Activated CD4-positive, alpha-beta memory T cell treated with anti-CD3 and anti-CD28 coated beads, Interleukin-2, amount 10 ng/mL, durations not matched to agents 7 days and 5 days (primary cell): Measurements from ENCODE around the gene SNAI3. TPM values are rescaled to one million over a fixed set of nuclear protein-coding genes. Genes with fewer than 3 reads are reported as not detected.

Experiments
- CTCF ChIA-PET: fragments of 350-600 bp; sonication (Branson Sonifier 250); formaldehyde crosslinking; loops from one replicate; lab custom pipeline; 2021; ENCODE audit warnings: antibody characterized with exemption, inconsistent platforms; lab: Charles Lee
- POLR2A ChIA-PET: fragments of 350-600 bp; sonication (Branson Sonifier 250); formaldehyde crosslinking; loops from one replicate; lab custom pipeline; 2021; ENCODE audit warnings: antibody characterized with exemption; lab: Charles Lee
- DNase-seq: peaks from one replicate; pipeline ENCODE4 v3.0.0-alpha.2; 2020
- H3K27ac Mint-ChIP-seq: one replicate; pipeline ENCODE4 v1.8.0; 2021; ENCODE audit warnings: mild to moderate bottlenecking, mixed read lengths
- H3K27me3 Mint-ChIP-seq: one replicate; pipeline ENCODE4 v1.8.0; 2021; ENCODE audit warnings: mixed read lengths
- H3K36me3 Mint-ChIP-seq: one replicate; pipeline ENCODE4 v1.8.0; 2021; ENCODE audit warnings: low read depth, mixed read lengths
- H3K4me1 Mint-ChIP-seq: one replicate; pipeline ENCODE4 v1.8.0; 2021; ENCODE audit warnings: mixed read lengths
- H3K4me3 Mint-ChIP-seq: one replicate; pipeline ENCODE4 v1.8.0; 2021; ENCODE audit warnings: mild to moderate bottlenecking, mixed read lengths
- H3K9me3 Mint-ChIP-seq: one replicate; pipeline ENCODE4 v1.8.0; 2021; ENCODE audit warnings: mixed read lengths
- total RNA-seq, 2 experiments: library from RNA; stranded (reverse); gene quantifications; one replicate each; pipeline ENCODE4 v1.2.3, GENCODE V29; 2021

SNAI3 gene
- total RNA-seq, 2 experiments from 2014 or later: 16.5 to 16.6 TPM

- CTCF ChIA-PET: no interaction called here
- Mint-ChIP-seq H3K4me1 (peaks cover 8% of the 10 kb centered on the region), H3K27ac (no peak overlapping the region), H3K36me3 (peaks cover 49% of the 10 kb centered on the region), H3K4me3 (no peak overlapping the region), H3K9me3 (no peaks in the 10 kb centered on the region), H3K27me3 (no peaks in the 10 kb centered on the region)
- POLR2A ChIA-PET: no interaction called here
- no peak for DNase-seq
Observed at GRCh38 chr16:88726981-88727380, 40.7 kb upstream of the SNAI3 start.

GRCh38 chr16:88726408-88726749 lies 40.1 kb upstream of the SNAI3 start:
- CTCF ChIA-PET: no interaction called here
- Mint-ChIP-seq H3K27me3 (no peaks in the 10 kb centered on the region), H3K9me3 (no peaks in the 10 kb centered on the region)

GRCh38 chr16:88725609-88726407 lies 39.5 kb upstream of the SNAI3 start:
- peaks cover 40% of the 10 kb centered on the region for H3K36me3 Mint-ChIP-seq
- H3K4me3 Mint-ChIP-seq: no peak overlapping the region
- H3K27me3 Mint-ChIP-seq: no peaks in the 10 kb centered on the region
- H3K4me1 Mint-ChIP-seq: peaks cover 1% of the 10 kb centered on the region
- no peaks in the 10 kb centered on the region for H3K9me3 Mint-ChIP-seq
- ChIA-PET CTCF (no interaction called here), POLR2A (no interaction called here)
- H3K27ac Mint-ChIP-seq: no peak overlapping the region
- no peak for DNase-seq

More at GRCh38 chr16:88726408-88726749, 40.1 kb upstream of the SNAI3 start:
- Mint-ChIP-seq H3K27ac (no peak overlapping the region), H3K4me3 (no peak overlapping the region), H3K4me1 (peaks cover 6% of the 10 kb centered on the region), H3K36me3 (peaks cover 46% of the 10 kb centered on the region)
- POLR2A ChIA-PET: no interaction called here
- DNase-seq: no peak

- Mint-ChIP-seq H3K4me1 (peaks cover 1% of the 10 kb centered on the region), H3K9me3 (no peaks in the 10 kb centered on the region), H3K27me3 (no peaks in the 10 kb centered on the region), H3K36me3 (peaks cover 41% of the 10 kb centered on the region), H3K27ac (no peak overlapping the region), H3K4me3 (no peak overlapping the region)
- ChIA-PET CTCF (interaction anchor here (1.0 kb wide), 1 partner anchor 62 kb away, joined by 3 read pairs; no protein-coding TSS in a partner anchor), POLR2A (no interaction called here)
- no peak for DNase-seq
Observed at GRCh38 chr16:88724855-88725555, 38.7 kb upstream of the SNAI3 start.

GRCh38 chr16:88723911-88724310 lies 37.6 kb upstream of the SNAI3 start:
- CTCF ChIA-PET: interaction anchor here (1.0 kb wide), 1 partner anchor 63 kb away, joined by 3 read pairs; no protein-coding TSS in a partner anchor
- DNase-seq: no peak
- Mint-ChIP-seq H3K9me3 (no peaks in the 10 kb centered on the region), H3K4me1 (no peaks in the 10 kb centered on the region), H3K27me3 (no peaks in the 10 kb centered on the region), H3K4me3 (no peak overlapping the region), H3K36me3 (peaks cover 47% of the 10 kb centered on the region), H3K27ac (no peak overlapping the region)
- POLR2A ChIA-PET: interaction anchor here (0.5 kb wide), 1 partner anchor 78 kb away, joined by 3 read pairs; no protein-coding TSS in a partner anchor

- no peak for DNase-seq
- Mint-ChIP-seq H3K36me3 (peaks cover 51% of the 10 kb centered on the region), H3K4me3 (no peak overlapping the region), H3K9me3 (no peaks in the 10 kb centered on the region), H3K4me1 (peaks cover 2% of the 10 kb centered on the region), H3K27me3 (no peaks in the 10 kb centered on the region), H3K27ac (no peak overlapping the region)
- POLR2A ChIA-PET: interaction anchor here (0.5 kb wide), 1 partner anchor 78 kb away, joined by 3 read pairs; no protein-coding TSS in a partner anchor
- CTCF ChIA-PET: no interaction called here
Observed at GRCh38 chr16:88723507-88723887, 37.2 kb upstream of the SNAI3 start.

- no peaks in the 10 kb centered on the region for H3K9me3 Mint-ChIP-seq
- POLR2A ChIA-PET: interaction anchor here (1.3 to 1.7 kb wide), 2 partner anchors 16 to 18 kb away, joined by 3 to 6 read pairs; no protein-coding TSS in a partner anchor
Observed at GRCh38 chr16:88722784-88723506, 36.6 kb upstream of the SNAI3 start.

GRCh38 chr16:88721815-88722755 lies 35.8 kb upstream of the SNAI3 start:
- Mint-ChIP-seq H3K4me3 (no peak overlapping the region), H3K36me3 (peaks cover 57% of the 10 kb centered on the region), H3K27me3 (no peaks in the 10 kb centered on the region), H3K27ac (no peak overlapping the region), H3K9me3 (no peaks in the 10 kb centered on the region), H3K4me1 (peaks cover 8% of the 10 kb centered on the region)
- POLR2A ChIA-PET: interaction anchor here (1.0 to 1.7 kb wide), 3 partner anchors 15 to 72 kb away, joined by 3 to 6 read pairs (median 3); no protein-coding TSS in a partner anchor
- CTCF ChIA-PET: interaction anchor here (3.2 kb wide), 1 partner anchor 15 kb away, joined by 9 read pairs; no protein-coding TSS in a partner anchor
- no peak for DNase-seq

More at GRCh38 chr16:88722784-88723506, 36.6 kb upstream of the SNAI3 start:
- CTCF ChIA-PET: no interaction called here
- peaks cover 56% of the 10 kb centered on the region for H3K36me3 Mint-ChIP-seq
- H3K27me3 Mint-ChIP-seq: no peaks in the 10 kb centered on the region
- peaks cover 7% of the 10 kb centered on the region for H3K4me1 Mint-ChIP-seq
- DNase-seq: no peak
- no peak overlapping the region for H3K27ac Mint-ChIP-seq
- no peak overlapping the region for H3K4me3 Mint-ChIP-seq

- ChIA-PET POLR2A (interaction anchor here (0.7 to 1.7 kb wide), 4 partner anchors 14 to 71 kb away, joined by 3 to 6 read pairs (median 3); no protein-coding TSS in a partner anchor), CTCF (interaction anchor here (3.2 kb wide), 1 partner anchor 16 kb away, joined by 9 read pairs; no protein-coding TSS in a partner anchor)
- Mint-ChIP-seq H3K27ac (no peak overlapping the region), H3K36me3 (peaks cover 61% of the 10 kb centered on the region), H3K4me1 (peaks cover 8% of the 10 kb centered on the region), H3K4me3 (no peak overlapping the region), H3K27me3 (no peaks in the 10 kb centered on the region), H3K9me3 (no peaks in the 10 kb centered on the region)
- DNase-seq: no peak
Observed at GRCh38 chr16:88721236-88721635, 34.9 kb upstream of the SNAI3 start.

GRCh38 chr16:88720396-88720970 lies 34.2 kb upstream of the SNAI3 start:
- Mint-ChIP-seq H3K4me1 (peaks cover 8% of the 10 kb centered on the region), H3K9me3 (no peaks in the 10 kb centered on the region), H3K27ac (no peak overlapping the region), H3K4me3 (no peak overlapping the region), H3K27me3 (no peaks in the 10 kb centered on the region), H3K36me3 (peaks cover 61% of the 10 kb centered on the region)
- DNase-seq: no peak
- ChIA-PET POLR2A (interaction anchor here (0.7 to 1.0 kb wide), 2 partner anchors 16 to 24 kb away, joined by 3 read pairs; no protein-coding TSS in a partner anchor), CTCF (interaction anchor here (3.2 kb wide), 1 partner anchor 17 kb away, joined by 9 read pairs; no protein-coding TSS in a partner anchor)

- no peaks in the 10 kb centered on the region for H3K27me3 Mint-ChIP-seq
- H3K27ac Mint-ChIP-seq: no peak overlapping the region
- ChIA-PET POLR2A (no interaction called here), CTCF (interaction anchor here (3.2 kb wide), 1 partner anchor 17 kb away, joined by 9 read pairs; no protein-coding TSS in a partner anchor)
- H3K4me3 Mint-ChIP-seq: no peak overlapping the region
- H3K36me3 Mint-ChIP-seq: peaks cover 62% of the 10 kb centered on the region
- no peaks in the 10 kb centered on the region for H3K9me3 Mint-ChIP-seq
- no peak for DNase-seq
- H3K4me1 Mint-ChIP-seq: peaks cover 8% of the 10 kb centered on the region
Observed at GRCh38 chr16:88719933-88720296, 33.6 kb upstream of the SNAI3 start.
